GM18499 (cell line): ENCODE data around the gene TMEM63A.

Source experiments
- ATAC-seq: cut with Tn5 transposase; IDR thresholded peaks from one replicate; pipeline ENCODE4 v1.9.1; 2021; ENCODE audit warnings: moderate number of reproducible peaks; ENCODE audit not compliant: insufficient read depth, unreplicated experiment

Gene TMEM63A

DNA sequence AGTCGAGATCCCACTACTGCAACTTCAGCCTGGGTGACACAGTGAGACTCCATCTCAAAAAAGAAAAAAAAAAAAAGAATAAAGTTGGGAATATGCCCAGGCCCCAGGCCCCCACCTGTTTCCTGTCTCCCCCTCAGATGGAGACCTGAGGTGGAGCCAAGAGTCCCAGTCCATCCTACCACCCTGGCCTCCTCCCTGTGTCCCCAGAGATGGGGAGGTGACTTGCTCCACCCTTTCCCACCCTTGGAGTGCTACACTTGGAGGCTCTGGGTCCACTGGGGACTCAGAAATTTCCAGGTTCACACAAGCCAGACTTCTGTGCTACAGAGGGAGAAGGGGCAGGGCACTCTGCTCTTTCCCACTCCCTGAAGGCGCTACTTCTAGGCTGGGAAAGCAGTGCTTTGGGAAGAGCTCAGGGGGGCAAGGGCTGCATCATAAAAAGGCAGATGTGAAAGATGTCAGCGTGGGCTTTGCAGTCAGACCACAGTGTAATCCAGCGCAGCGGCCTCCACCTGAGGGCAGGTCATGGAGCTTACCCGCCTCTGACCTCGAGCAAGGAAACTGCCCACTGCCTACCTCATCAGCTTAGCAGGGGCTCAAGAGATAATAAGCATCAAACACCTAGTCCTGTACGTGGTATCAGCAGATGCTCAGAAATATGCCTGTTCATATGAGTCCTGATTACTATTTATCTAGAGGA, 13.4 kb downstream of the TMEM63A start:
- no peak for ATAC-seq

DNA sequence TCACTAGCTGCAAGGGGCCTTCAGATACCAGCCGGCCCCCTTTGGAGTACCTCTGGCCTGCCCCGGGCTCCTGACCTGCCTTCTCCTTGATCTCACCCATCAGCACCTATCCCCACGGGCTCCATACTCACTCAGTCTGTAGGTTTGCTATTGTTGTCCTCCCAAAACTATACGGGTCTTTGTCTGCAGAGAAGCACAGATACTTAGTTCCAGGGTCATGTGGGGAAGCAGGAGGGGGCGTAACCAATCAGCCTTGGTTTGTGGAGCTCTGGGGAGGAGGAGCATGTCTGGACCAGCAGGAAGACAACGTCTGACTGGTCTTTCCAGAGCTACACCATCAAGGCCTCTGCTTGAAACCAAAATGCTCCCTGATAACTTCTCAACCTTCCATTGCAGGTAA, 15.2 kb downstream of the TMEM63A start:
- ATAC-seq: no peak

GRCh38 chr1:225866061-225866837, 15.9 kb downstream of the TMEM63A start:
- peak; percentile 55 for ATAC-seq

GRCh38 chr1:225865514-225865913, 16.7 kb downstream of the TMEM63A start:
- no peak for ATAC-seq

DNA sequence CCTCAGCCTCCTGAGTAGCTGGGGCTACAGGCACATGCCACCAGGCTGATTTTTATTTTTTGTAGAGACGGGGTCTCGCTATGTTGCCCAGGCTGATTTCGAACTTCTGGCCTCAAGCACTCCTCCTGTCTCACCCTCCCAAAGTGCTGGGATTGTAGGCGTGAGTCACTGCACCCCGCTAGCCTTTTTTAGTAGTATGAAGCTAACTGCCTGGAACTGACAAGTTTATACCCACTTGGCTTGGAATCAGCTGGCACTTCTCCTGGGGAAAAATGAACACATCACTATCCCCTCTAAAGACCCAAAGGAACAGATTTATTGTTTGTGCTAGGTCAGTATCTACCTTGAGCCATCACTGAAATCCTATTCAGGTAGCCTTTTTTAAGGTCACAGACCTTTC, 19.0 kb downstream of the TMEM63A start:
- no peak for ATAC-seq

DNA sequence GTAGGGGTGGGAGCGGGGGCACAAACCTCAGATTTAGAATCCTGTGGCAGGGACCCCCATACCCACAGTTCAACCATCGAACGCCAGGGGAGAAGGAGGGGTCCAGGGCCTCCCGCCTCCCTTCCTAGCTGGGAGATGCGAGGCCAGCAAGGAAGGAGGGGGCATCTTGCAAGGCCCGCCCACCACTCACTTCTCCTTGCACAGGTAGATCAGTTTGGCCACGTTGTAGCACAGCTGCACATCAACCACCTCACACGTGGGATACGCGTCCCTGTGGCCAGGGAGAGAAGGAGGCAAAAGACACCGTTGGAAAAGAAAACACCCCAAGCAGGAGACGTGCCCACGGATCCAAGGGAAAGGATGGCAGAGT, 19.6 kb downstream of the TMEM63A start:
- ATAC-seq: no peak

GRCh38 chr1:225861834-225862580, 20.2 kb downstream of the TMEM63A start:
- no peak for ATAC-seq

DNA sequence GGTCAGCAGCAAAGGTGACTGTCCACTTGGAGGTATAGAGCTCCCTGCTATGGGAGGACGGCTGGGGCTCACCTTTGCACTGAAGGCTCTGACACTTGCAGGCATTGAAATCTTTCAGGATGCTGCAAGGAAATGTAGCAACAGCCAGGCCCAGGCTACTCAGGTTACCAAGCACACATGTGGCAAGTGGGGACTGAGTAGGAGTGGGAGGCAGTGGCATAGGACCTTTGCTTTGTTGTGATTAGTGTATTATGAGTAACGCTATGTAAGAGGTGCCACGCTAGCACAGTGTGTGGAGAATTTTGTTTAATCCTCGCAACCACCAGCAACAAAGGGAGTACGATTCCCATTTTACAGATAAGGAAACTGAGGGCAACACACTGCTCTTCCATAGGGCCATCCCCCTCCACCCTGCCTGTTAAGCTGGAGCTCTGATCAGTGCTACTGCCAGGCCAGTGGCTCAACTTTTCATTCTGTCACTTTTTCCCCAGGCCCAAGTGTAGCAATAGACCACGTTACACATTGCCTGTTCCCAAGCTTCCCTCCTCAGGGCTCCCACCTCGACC, 21.2 kb downstream of the TMEM63A start:
- no peak for ATAC-seq

GRCh38 chr1:225860107-225860506, 22.1 kb downstream of the TMEM63A start:
- no peak for ATAC-seq

DNA sequence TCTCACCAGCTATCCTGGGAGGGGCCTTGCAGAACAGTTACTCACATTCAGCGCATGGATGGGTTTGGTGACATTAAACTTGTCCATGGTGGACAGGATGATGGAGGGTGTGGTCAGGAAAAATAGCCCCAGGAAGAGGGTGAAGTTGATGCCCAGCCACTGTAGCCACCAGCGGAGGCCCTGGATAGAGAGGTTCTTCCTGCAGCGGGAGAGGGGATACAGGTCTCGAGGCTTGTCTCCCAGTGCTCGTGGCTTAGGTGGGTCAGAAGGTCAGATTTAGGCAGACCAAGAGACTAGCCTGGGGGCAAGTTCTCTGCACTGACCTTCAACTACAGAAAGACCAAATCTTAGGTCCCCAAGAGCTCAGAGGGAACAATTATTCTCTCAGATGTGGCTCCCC, 23.0 kb downstream of the TMEM63A start:
- no peak for ATAC-seq

DNA sequence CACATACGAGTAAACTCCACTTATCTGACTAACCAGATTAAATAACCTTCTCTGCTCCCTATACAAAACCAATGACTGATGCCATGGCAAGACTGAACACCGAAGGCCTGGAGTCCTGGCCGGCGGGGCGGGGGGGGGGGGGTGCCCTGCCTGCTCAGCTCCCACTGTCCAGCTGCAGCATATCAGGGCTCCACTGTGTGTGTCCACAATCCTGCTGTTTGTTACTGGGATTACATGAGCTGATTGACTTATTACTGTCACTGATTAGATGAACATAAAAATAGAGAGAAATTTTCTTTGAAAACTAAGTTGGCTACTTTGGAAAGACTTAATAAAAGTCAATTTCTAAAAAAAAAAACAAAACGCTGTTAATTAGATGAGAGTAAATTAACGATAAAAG, 24.9 kb downstream of the TMEM63A start:
- ATAC-seq: no peak

GRCh38 chr1:225855503-225856300, 26.5 kb downstream of the TMEM63A start:
- no peak for ATAC-seq

- ATAC-seq: no peak
These were observed 28.7 kb downstream of the TMEM63A start for GRCh38 chr1:225853441-225853840.

GRCh38 chr1:225852413-225853124, 29.6 kb downstream of the TMEM63A start:
- no peak for ATAC-seq

- ATAC-seq: peak; percentile 59
These were observed 30.4 kb downstream of the TMEM63A start for GRCh38 chr1:225851805-225852204.

DNA sequence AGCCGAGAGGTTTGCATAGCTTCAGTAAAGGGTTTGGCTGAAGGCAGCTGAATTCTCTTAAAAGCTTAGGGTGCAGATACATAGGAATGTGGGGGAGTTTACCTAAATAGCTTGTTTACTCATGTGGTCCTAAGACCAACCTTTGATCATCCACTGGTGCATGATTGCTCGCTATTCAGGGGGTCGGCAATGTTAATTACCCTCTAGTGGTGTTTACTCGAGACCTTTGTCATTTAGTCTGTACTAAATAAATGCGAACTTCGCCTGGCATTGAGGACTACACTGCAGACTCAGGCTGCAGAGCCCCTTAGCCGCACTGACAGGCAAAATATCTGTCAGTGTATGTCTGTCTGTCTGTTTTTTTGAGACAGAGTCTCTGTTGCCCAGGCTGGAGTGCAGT, 31.8 kb downstream of the TMEM63A start:
- ATAC-seq: no peak

GRCh38 chr1:225849925-225850324, 32.3 kb downstream of the TMEM63A start:
- ATAC-seq: no peak

GRCh38 chr1:225848030-225848955, 33.9 kb downstream of the TMEM63A start:
- no peak for ATAC-seq
